HepG2 (cell line): ENCODE measurements around the gene CRKL. TPM values are rescaled to one million over a fixed set of nuclear protein-coding genes. Genes with fewer than 3 reads are reported as not detected.

ENCODE experiments used
- CCAR2 ChIP-seq: fragments of 200-400 bp; formaldehyde crosslinking; optimal IDR thresholded peaks from 2 replicates; pipeline ENCODE3; 2018; ENCODE audit warnings: low read depth, mild to moderate bottlenecking, low read length, moderate library complexity
- GTF2F1 ChIP-seq: fragments of 150-350 bp; IDR thresholded peaks from 2 replicates; pipeline ENCODE4 v1.6.1; 2014; ENCODE audit warnings: low read length
- HNF4G ChIP-seq, 2 experiments: sonication (generic) in 1 of 2; formaldehyde crosslinking in 1 of 2; IDR thresholded peaks; 2 replicates each; pipeline versions ENCODE4 v1.4.0 to v1.6.1; 2011 to 2020; ENCODE audit warnings: borderline replicate concordance in 2 of 2, low read depth in 2 of 2, mild to moderate bottlenecking in 2 of 2, low read length in 1 of 2, missing genetic modification reagents in 1 of 2, moderate library complexity in 1 of 2
- ISX ChIP-seq: sonication (generic); formaldehyde crosslinking; conservative IDR thresholded peaks from 2 replicates; pipeline ENCODE4 v1.5.0; 2020; ENCODE audit warnings: missing genetic modification reagents
- JUND ChIP-seq: sonication (generic); formaldehyde crosslinking; IDR thresholded peaks from 2 replicates; pipeline ENCODE4 v1.8.0; 2022; ENCODE audit warnings: mild to moderate bottlenecking, missing genetic modification reagents
- MAX ChIP-seq: IDR thresholded peaks from 2 replicates; pipeline ENCODE4 v1.6.1; 2012; ENCODE audit warnings: inconsistent platforms
- MED1 ChIP-seq: sonication (generic); formaldehyde crosslinking; IDR thresholded peaks from 2 replicates; pipeline ENCODE4 v1.4.0; 2020; ENCODE audit warnings: missing genetic modification reagents
- POLR2G ChIP-seq: fragments of 200-400 bp; formaldehyde crosslinking; IDR thresholded peaks from 2 replicates; pipeline ENCODE4 v1.6.1; 2018; ENCODE audit warnings: mild to moderate bottlenecking, low read depth, low read length, moderate library complexity
- SP4 ChIP-seq: sonication (generic); formaldehyde crosslinking; IDR thresholded peaks from 2 replicates; pipeline ENCODE4 v1.8.1; 2023; ENCODE audit warnings: mild to moderate bottlenecking, missing genetic modification reagents
- XRCC5 ChIP-seq: fragments of 200-400 bp; formaldehyde crosslinking; optimal IDR thresholded peaks from 2 replicates; pipeline ENCODE3; 2017; ENCODE audit warnings: mild to moderate bottlenecking, low read length
- ZBTB26 ChIP-seq: IDR thresholded peaks from 2 replicates; pipeline ENCODE4 v1.6.1; 2016; ENCODE audit warnings: missing compliant biosample characterization, missing genetic modification reagents, borderline replicate concordance
- ZNF451 ChIP-seq: sonication (generic); formaldehyde crosslinking; IDR thresholded peaks from 2 replicates; pipeline ENCODE4 v1.5.0; 2020; ENCODE audit warnings: mild to moderate bottlenecking, missing genetic modification reagents
- ZNF510 ChIP-seq: sonication (generic); formaldehyde crosslinking; IDR thresholded peaks from 2 replicates; pipeline ENCODE4 v1.4.0; 2020; ENCODE audit warnings: low read depth, mild to moderate bottlenecking, missing genetic modification reagents
- ZSCAN30 ChIP-seq: sonication (generic); formaldehyde crosslinking; IDR thresholded peaks from 2 replicates; pipeline ENCODE4 v1.5.0; 2020; ENCODE audit warnings: mild to moderate bottlenecking, missing genetic modification reagents
- polyA plus RNA-seq, 8 experiments: library from polyadenylated mRNA; depleted of rRNA in 3 of 8; stranded (reverse) in 7 of 8; unstranded in 1 of 8; fragments of >200 nt; fragmentation: Illumina TruSeq in 4 of 8; extraction: Trizol in 4 of 8; gene quantifications; 2 replicates each; pipeline versions ENCODE4 v1.2.1 to v1.2.3, GENCODE V29; 2011 to 2016; ENCODE audit warnings: low read depth in 4 of 8, missing spikeins in 1 of 8, mixed read lengths in 1 of 8; ENCODE audit not compliant: insufficient read depth in 1 of 8
- total RNA-seq, 5 experiments: library from RNA; depleted of rRNA; stranded (reverse); fragments of >200 nt; fragmentation: Illumina TruSeq; extraction: Trizol; gene quantifications; 2 replicates each; pipeline ENCODE4 v1.2.3, GENCODE V29; 2016; ENCODE audit warnings: low read depth in 1 of 5
- TF ChIP-seq, protein P1 (sequence below), 2 experiments: IDR thresholded peaks; 2 replicates each; pipeline ENCODE4 v1.6.1; 2011 to 2012; ENCODE audit warnings: low read length in 2 of 2, borderline replicate concordance in 1 of 2, low read depth in 1 of 2, mild to moderate bottlenecking in 1 of 2, moderate library complexity in 1 of 2
- TF ChIP-seq, protein P2 (sequence below): sonication (generic); formaldehyde crosslinking; IDR thresholded peaks from 2 replicates; pipeline ENCODE4 v1.8.1; 2022; ENCODE audit warnings: mild to moderate bottlenecking, missing genetic modification reagents
- TF ChIP-seq, protein P3 (sequence below): sonication (generic); formaldehyde crosslinking; IDR thresholded peaks from 2 replicates; pipeline ENCODE4 v1.5.0; 2020; ENCODE audit warnings: mild to moderate bottlenecking, missing genetic modification reagents
- TF ChIP-seq, protein P4 (sequence below): sonication (generic); formaldehyde crosslinking; IDR thresholded peaks from 2 replicates; pipeline ENCODE4 v1.8.0; 2022; ENCODE audit warnings: mild to moderate bottlenecking, missing genetic modification reagents, moderate library complexity

Gene CRKL
- total and polyA plus RNA-seq, 2 of the 13 experiments (the other 11 are each of a cell fraction or from before 2014, with no cell fraction given) = 37.4 to 60.6 TPM

- TF ChIP-seq ZBTB26 (CRISPR knock-in tag) = no peak
- no peak for TF ChIP-seq CCAR2
- no peak for TF ChIP-seq JUND
- TF ChIP-seq MAX = peak; percentile 43; the same call in 1 of the 2 replicates
- no peak for TF ChIP-seq XRCC5
- no peak for TF ChIP-seq ZNF510
- TF ChIP-seq ZNF451 (CRISPR knock-in tag) = no peak
- TF ChIP-seq, protein P1, sequence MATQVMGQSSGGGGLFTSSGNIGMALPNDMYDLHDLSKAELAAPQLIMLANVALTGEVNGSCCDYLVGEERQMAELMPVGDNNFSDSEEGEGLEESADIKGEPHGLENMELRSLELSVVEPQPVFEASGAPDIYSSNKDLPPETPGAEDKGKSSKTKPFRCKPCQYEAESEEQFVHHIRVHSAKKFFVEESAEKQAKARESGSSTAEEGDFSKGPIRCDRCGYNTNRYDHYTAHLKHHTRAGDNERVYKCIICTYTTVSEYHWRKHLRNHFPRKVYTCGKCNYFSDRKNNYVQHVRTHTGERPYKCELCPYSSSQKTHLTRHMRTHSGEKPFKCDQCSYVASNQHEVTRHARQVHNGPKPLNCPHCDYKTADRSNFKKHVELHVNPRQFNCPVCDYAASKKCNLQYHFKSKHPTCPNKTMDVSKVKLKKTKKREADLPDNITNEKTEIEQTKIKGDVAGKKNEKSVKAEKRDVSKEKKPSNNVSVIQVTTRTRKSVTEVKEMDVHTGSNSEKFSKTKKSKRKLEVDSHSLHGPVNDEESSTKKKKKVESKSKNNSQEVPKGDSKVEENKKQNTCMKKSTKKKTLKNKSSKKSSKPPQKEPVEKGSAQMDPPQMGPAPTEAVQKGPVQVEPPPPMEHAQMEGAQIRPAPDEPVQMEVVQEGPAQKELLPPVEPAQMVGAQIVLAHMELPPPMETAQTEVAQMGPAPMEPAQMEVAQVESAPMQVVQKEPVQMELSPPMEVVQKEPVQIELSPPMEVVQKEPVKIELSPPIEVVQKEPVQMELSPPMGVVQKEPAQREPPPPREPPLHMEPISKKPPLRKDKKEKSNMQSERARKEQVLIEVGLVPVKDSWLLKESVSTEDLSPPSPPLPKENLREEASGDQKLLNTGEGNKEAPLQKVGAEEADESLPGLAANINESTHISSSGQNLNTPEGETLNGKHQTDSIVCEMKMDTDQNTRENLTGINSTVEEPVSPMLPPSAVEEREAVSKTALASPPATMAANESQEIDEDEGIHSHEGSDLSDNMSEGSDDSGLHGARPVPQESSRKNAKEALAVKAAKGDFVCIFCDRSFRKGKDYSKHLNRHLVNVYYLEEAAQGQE (IDR thresholded peaks at IDR 0.05; ENCODE audit: borderline replicate concordance in 1 of 2, low read depth in 1 of 2, low read length in 2 of 2) = no peak
- TF ChIP-seq POLR2G = peak; percentile 39
- TF ChIP-seq, protein P2, sequence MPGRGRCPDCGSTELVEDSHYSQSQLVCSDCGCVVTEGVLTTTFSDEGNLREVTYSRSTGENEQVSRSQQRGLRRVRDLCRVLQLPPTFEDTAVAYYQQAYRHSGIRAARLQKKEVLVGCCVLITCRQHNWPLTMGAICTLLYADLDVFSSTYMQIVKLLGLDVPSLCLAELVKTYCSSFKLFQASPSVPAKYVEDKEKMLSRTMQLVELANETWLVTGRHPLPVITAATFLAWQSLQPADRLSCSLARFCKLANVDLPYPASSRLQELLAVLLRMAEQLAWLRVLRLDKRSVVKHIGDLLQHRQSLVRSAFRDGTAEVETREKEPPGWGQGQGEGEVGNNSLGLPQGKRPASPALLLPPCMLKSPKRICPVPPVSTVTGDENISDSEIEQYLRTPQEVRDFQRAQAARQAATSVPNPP (CRISPR knock-in tag) = no peak
- no peak for TF ChIP-seq ISX (CRISPR knock-in tag)
- TF ChIP-seq MED1 = peak; percentile 91
- peak; percentile 77 for TF ChIP-seq HNF4G (IDR thresholded peaks at IDR 0.05; ENCODE audit: borderline replicate concordance, low read depth, low read length)
- TF ChIP-seq HNF4G (CRISPR knock-in tag; IDR thresholded peaks at IDR 0.05; ENCODE audit: borderline replicate concordance, low read depth) = peak; percentile 92
- TF ChIP-seq, protein P3, sequence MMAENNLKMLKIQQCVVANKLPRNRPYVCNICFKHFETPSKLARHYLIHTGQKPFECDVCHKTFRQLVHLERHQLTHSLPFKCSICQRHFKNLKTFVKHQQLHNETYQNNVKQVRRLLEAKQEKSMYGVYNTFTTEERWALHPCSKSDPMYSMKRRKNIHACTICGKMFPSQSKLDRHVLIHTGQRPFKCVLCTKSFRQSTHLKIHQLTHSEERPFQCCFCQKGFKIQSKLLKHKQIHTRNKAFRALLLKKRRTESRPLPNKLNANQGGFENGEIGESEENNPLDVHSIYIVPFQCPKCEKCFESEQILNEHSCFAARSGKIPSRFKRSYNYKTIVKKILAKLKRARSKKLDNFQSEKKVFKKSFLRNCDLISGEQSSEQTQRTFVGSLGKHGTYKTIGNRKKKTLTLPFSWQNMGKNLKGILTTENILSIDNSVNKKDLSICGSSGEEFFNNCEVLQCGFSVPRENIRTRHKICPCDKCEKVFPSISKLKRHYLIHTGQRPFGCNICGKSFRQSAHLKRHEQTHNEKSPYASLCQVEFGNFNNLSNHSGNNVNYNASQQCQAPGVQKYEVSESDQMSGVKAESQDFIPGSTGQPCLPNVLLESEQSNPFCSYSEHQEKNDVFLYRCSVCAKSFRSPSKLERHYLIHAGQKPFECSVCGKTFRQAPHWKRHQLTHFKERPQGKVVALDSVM (CRISPR knock-in tag) = no peak
- 0 out of 2 replicates have a peak, but pooled peaks have one; percentile 8 for TF ChIP-seq SP4 (CRISPR knock-in tag)
- TF ChIP-seq GTF2F1 = no peak
- TF ChIP-seq ZSCAN30 (CRISPR knock-in tag) = no peak
- TF ChIP-seq, protein P4, sequence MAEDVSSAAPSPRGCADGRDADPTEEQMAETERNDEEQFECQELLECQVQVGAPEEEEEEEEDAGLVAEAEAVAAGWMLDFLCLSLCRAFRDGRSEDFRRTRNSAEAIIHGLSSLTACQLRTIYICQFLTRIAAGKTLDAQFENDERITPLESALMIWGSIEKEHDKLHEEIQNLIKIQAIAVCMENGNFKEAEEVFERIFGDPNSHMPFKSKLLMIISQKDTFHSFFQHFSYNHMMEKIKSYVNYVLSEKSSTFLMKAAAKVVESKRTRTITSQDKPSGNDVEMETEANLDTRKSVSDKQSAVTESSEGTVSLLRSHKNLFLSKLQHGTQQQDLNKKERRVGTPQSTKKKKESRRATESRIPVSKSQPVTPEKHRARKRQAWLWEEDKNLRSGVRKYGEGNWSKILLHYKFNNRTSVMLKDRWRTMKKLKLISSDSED = no peak
Measured at GRCh38 chr22:20952544-20953341, 35.5 kb downstream of the CRKL start (continued).
